ENCODE data around the gene CCDC183.

CCDC183 gene

DNA sequence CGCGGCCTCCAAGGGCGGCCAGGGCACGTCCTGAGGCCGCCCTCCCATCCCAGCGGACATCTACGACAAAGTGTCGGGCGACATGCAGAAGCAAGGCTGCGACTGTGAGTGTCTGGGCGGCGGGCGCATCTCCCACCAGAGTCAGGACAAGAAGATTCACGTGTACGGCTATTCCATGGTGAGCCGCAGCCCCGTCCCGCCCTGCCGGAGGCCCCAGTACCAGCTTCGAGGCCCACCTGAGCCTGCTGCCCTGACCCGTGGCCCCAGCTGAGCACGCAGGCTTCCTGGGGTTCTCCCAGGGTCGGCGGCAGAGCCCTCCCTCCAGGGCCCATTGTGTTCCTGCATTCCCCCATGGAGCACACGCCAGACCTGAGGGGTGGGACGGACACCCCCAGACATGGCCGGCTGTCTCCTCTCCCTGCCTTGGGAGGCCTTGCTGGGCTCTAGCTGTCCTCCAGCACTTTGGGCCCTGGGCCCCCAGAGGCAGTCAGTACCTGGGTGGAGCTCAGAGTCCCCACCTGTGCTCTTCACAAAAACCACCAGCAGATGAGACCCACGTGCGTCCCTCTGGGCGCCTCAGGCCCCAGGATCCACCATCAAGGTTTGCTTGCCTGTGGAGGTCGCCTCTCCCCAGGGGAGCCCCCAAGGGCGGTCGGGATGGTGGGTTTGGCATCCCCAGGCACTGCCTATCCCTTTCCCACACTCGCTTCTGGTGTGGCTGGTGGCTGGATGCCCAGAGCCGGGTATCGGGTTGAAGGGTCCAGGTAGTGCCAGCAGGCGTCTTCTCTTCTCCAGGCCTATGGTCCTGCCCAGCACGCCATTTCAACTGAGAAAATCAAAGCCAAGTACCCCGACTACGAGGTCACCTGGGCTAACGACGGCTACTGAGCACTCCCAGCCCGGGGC is 54.1 kb downstream of the CCDC183 start:
- DNase-seq (ENCODE audit: low read depth) = no peak

DNA sequence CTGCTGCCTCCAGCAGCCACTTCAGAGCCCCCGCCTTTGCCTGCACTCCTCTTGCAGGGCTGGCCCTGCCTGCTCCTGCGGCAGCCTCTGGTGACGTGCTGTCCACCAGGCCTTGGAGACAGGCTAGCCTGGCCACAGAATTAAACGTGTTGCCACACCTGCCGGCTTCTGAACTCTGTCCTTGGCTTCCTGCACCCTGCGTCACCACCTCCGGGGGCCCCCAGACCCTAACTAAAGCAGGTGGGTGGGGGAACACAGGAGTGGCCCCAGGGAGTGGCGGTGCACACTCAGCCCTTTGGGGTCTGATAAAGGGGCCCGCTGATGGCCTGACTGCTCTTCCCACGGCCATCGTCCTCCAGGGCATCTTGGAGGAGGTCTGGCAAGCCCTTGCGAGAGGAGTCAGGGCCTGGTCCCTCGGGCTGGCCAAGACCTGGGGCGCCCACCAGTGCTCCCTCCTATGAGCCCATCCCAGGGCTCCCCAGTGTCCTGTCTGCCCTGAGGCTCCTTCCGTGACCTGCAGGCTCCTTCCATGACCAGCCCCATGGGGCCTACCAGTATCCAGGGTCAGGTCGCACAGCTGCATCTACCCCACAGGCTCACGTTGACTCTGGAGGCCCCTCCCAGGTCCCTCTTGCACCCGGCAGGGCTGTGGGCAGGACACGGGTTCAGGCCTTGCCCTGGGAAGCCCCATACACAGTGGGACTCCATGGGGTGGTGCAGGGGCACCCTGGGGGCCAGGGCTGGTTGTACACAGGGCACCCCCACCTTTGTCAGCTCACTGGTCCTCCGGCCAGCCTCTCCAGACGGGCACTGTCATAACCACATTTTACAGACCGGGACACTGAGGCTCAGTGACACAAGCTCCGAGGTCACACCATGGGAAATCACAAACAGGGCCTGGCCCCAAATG is 55.0 kb downstream of the CCDC183 start:
- DNase-seq (ENCODE audit: low read depth) = no peak

DNA sequence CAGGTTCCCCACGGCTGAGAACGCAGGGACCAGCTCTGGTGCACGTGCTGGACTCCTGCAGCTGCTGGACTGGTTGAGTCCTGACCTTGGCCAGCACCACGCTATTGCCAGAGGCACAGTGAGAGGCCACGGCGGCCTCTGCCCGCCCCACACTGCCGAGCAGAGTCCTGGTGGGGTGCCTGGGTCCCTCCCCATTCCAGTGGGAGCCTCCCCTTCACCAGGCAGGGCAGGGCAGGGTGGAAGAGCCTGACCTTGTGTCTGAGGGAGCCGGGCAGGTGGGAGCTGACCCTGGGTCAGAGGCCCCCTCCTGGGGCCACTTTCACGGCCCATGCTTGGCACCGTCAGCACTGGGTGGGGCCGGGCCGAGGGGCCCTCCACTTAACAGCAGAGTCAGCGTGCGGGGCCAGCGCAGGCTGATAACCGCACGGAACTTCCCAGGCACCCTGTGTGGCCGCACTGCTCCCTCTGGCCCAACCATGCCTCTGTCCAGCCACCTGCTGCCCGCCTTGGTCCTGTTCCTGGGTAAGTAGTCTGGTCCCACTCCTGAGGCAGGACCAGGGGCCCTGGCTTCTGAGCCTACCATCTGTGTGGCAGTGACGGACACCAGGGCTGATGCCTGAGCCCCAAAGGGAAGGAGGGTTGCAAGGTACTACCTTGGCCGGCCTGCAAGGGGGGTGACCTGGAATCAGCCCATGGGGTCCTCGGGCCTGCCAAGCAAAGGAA is 56.0 kb downstream of the CCDC183 start, which contains the start of gene MAMDC4:
TSS of gene MAMDC4 (plus strand) at position 406 of the 723 bp plus-strand sequence. CDS start at position 477, 71 bp downstream.
- no peak for DNase-seq (ENCODE audit: low read depth)

DNA sequence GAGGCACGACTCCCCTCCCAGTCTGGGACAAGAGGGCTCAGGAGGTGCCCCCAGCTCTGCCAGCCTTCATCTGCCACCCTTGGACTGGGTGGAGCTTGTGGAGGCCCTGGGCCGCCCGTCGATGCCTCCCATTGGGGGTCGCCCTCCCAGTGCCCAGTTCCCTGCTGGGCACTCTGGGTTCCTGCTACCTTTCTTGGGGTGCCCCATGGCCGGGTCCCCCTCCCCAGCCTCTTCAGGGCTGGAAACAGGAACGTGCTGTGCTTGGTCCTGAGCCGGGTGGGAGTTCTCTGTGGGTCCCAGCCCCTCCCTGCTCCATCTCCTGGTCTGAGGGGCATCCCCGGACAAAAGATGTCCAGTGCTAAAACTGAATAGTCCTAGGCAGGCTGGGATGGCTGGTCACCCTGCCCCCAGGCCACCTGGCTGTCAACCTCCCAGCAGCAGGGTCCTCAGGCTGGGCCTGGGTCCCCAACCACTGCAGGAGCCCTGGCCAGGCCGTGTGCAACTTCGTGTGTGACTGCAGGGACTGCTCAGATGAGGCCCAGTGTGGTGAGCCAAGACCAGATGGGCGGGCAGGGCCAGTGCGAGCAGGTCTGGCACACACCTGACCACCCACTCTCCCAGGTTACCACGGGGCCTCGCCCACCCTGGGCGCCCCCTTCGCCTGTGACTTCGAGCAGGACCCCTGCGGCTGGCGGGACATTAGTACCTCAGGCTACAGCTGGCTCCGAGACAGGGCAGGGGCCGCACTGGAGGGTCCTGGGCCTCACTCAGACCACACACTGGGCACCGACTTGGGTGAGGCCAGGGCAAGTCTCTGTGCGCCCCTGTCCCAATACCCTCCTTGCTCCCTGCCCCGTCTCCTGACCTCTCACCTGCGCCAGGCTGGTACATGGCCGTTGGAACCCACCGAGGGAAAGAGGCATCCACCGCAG is 56.8 kb downstream of the CCDC183 start:
- DNase-seq (ENCODE audit: low read depth) = no peak

DNA sequence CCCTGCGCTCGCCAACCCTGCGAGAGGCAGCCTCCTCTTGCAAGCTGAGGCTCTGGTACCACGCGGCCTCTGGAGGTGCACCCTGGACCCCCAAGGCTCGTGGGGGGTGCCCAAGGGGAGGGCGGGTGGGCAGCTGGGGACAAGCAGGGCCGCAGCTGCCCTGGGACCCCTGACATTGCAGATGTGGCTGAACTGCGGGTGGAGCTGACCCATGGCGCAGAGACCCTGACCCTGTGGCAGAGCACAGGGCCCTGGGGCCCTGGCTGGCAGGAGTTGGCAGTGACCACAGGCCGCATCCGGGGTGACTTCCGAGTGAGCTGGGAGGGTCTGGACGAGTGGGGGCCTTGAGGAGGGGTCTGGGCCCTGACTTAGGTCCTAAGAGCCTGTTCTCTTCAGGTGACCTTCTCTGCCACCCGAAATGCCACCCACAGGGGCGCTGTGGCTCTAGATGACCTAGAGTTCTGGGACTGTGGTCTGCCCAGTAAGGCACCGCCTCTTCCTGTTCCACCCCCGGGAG is 57.5 kb downstream of the CCDC183 start:
- no peak for DNase-seq (ENCODE audit: low read depth)

DNA sequence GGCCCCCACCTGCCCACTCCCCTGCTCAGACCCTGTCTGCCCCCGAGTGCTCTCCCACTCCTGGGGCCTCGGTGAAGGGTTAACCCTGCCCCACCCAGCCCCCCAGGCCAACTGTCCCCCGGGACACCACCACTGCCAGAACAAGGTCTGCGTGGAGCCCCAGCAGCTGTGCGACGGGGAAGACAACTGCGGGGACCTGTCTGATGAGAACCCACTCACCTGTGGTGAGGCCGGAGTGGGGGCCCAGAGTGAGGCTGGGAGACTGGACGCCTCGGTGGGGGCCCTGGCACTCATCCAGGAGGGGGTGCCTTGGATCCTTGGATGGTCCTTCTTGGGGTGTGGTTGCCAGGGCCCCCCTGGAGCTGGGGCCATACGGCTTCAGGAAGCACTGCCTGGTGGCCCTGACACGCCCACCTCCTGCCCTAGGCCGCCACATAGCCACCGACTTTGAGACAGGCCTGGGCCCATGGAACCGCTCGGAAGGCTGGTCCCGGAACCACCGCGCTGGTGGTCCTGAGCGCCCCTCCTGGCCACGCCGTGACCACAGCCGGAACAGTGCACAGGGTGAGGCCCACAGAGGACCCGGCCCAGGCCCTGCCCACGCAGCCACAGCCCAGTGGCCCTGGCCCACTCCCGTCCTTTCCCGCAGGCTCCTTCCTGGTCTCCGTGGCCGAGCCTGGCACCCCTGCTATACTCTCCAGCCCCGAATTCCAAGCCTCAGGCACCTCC is 58.1 kb downstream of the CCDC183 start:
- no peak for DNase-seq (ENCODE audit: low read depth)

DNA sequence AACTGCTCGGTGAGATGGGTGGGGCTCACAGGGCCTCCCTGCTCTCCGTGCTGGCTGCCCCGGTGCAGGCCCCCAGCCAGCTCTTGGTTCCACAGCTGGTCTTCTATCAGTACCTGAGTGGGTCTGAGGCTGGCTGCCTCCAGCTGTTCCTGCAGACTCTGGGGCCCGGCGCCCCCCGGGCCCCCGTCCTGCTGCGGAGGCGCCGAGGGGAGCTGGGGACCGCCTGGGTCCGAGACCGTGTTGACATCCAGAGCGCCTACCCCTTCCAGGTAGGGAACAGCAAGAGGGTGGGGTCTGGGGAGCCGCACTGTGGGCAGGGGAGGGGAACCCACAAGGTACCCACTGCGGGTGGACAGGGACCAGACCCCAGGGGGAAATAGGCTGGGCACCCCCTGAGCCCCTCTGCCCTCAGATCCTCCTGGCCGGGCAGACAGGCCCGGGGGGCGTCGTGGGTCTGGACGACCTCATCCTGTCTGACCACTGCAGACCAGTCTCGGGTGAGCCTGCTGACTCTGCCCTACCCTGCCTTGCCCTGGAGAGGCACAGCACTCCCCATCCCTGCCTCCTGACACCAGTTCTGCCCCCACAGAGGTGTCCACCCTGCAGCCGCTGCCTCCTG is 58.8 kb downstream of the CCDC183 start:
- no peak for DNase-seq (ENCODE audit: low read depth)

DNA sequence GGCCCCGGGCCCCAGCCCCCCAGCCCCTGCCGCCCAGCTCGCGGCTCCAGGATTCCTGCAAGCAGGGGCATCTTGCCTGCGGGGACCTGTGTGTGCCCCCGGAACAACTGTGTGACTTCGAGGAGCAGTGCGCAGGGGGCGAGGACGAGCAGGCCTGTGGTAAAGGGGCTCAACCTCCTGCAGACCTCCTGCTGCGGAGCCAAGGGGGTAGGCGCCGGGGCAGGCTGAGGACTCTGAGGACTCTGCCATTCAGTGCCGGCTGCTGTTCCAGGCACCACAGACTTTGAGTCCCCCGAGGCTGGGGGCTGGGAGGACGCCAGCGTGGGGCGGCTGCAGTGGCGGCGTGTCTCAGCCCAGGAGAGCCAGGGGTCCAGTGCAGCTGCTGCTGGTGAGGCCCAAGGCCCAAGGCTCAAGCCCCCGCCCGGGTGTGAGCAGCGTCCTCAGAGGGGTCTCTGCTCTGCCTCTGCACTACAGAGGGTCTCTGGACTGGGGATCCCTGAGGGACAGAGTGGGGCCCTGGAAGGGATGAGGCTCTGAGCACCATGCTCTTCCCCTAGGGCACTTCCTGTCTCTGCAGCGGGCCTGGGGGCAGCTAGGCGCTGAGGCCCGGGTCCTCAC is 59.4 kb downstream of the CCDC183 start:
- DNase-seq (ENCODE audit: low read depth) = no peak

DNA sequence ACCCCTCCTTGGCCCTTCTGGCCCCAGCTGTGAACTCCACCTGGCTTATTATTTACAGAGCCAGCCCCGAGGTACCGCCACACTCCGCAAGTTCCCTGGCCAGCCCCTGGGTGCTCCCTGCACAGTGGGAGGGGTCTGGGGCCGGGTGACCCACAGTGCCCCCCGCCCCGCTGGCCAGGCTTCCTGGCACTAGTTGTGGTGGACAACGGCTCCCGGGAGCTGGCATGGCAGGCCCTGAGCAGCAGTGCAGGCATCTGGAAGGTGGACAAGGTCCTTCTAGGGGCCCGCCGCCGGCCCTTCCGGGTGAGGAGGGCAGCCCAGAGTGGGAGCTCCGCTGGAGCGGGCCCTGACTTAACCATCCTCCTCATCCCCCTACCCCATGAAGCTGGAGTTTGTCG is 59.9 kb downstream of the CCDC183 start:
- DNase-seq (ENCODE audit: low read depth) = no peak

DNA sequence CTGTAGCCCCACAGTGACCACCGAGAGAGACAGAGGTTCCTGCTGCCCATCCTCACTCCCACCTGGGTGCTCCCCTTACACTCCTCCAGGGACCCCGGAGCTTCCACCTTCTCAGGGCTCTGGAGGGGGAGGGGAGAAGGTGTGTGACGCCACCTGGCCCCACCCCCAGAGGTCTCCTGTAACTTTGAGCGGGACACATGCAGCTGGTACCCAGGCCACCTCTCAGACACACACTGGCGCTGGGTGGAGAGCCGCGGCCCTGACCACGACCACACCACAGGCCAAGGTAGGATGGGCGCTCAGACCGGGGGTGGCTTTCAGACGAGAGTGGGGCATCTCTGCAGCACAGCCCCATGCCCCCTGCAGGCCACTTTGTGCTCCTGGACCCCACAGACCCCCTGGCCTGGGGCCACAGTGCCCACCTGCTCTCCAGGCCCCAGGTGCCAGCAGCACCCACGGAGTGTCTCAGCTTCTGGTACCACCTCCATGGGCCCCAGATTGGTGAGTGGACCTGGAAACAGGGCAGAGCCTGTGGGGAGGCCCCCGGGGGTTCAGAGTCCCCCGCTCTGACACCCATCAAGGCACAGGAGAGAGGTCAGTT is 60.5 kb downstream of the CCDC183 start:
- DNase-seq (ENCODE audit: low read depth) = no peak

DNA sequence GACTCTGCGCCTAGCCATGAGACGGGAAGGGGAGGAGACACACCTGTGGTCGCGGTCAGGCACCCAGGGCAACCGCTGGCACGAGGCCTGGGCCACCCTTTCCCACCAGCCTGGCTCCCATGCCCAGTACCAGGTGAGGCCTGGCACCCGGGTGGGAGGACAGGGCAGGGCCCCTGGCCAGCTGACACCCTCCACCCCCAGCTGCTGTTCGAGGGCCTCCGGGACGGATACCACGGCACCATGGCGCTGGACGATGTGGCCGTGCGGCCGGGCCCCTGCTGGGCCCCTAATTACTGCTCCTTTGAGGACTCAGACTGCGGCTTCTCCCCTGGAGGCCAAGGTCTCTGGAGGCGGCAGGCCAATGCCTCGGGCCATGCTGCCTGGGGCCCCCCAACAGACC is 61.0 kb downstream of the CCDC183 start:
- DNase-seq (ENCODE audit: low read depth) = no peak
